ENCODE data around the gene RPE. TPM values are rescaled to one million over a fixed set of nuclear protein-coding genes. Genes with fewer than 3 reads are reported as not detected.

RPE gene
- total RNA-seq, 2 experiments from 2014 or later, result 38.1 to 49.2 TPM

Other genes with a start within 250 kb of the RPE start
- gene UNC80, start 230.8 kb upstream of the RPE start, total RNA-seq, result not detected
- gene KANSL1L, start 168.8 kb downstream of the RPE start, total RNA-seq, result 1 to 10 TPM; 5.7 to 7.4 TPM
- gene ACADL, start 222.8 kb downstream of the RPE start, total RNA-seq, result not detected